Astrocyte (in vitro differentiated cells and primary cell): ENCODE data around the gene PDCD1.

ENCODE experiments used
- CTCF ChIP-seq: IDR thresholded peaks from 2 replicates; pipeline ENCODE4 v1.5.1; 2011; ENCODE audit warnings: low read depth, mild to moderate bottlenecking, inconsistent platforms, low read length, moderate library complexity; ENCODE audit not compliant: insufficient read depth
- EZH2 ChIP-seq: IDR thresholded peaks from 2 replicates; pipeline ENCODE4 v1.6.1; 2012; ENCODE audit warnings: mild to moderate bottlenecking, low read length, inconsistent platforms; ENCODE audit not compliant: insufficient read depth

- no peak for TF ChIP-seq CTCF
- no peak for TF ChIP-seq EZH2
These were observed 16.0 kb downstream of the PDCD1 start for GRCh38 chr2:241842620-241843211.
